Right lobe of liver (tissue), 6 donors: Measurements from ENCODE around the gene MMP3. TPM values are rescaled to one million over a fixed set of nuclear protein-coding genes. Genes with fewer than 3 reads are reported as not detected.

Source experiments
- ATAC-seq, 4 donors: fragments of 200-7000 bp; cut with Tn5 transposase; one replicate each; pipeline ENCODE4 v1.9.1; 2020; ENCODE audit warnings: mild to moderate bottlenecking in 4 of 4, moderate library complexity in 4 of 4
- DNase-seq, 3 donors: peaks; one replicate each; pipeline ENCODE4 v3.0.0-alpha.2; 2020
- H3K27ac ChIP-seq, 3 donors: fragments of 200-600 bp; one replicate each; pipeline ENCODE4 v1.8.0; 2022
- H3K27me3 ChIP-seq, 2 donors: fragments of 200-600 bp; one replicate each; pipeline ENCODE4 v1.8.0; 2022
- H3K36me3 ChIP-seq, 4 donors: fragments of 200-600 bp; sonication (generic) in 1 of 4; one replicate each; pipeline versions ENCODE4 v1.5.1 to v1.8.0; 2017 to 2022; ENCODE audit warnings: control low read depth in 1 of 4
- H3K4me1 ChIP-seq, 4 donors: fragments of 200-600 bp; sonication (generic) in 1 of 4; one replicate each; pipeline versions ENCODE4 v1.5.1 to v1.8.0; 2017 to 2022; ENCODE audit warnings: control low read depth in 1 of 4
- H3K4me3 ChIP-seq, 3 donors: fragments of 200-600 bp; one replicate each; pipeline ENCODE4 v1.8.0; 2022
- H3K9me3 ChIP-seq, 4 donors: fragments of 200-600 bp; sonication (generic) in 1 of 4; one replicate each; pipeline versions ENCODE4 v1.5.1 to v1.8.0; 2017 to 2022; ENCODE audit warnings: control low read depth in 1 of 4
- POLR2A ChIP-seq: fragments of 450-650 bp; IDR thresholded peaks from one replicate; pipeline ENCODE4 v1.6.1; 2017; ENCODE audit warnings: antibody characterized with exemption, mild to moderate bottlenecking
- WGBS: methylation state at CpG from one replicate; pipeline ENCODE4 v1.1.6; 2018; ENCODE audit warnings: low coverage, low lambda C conversion rate; ENCODE audit not compliant: insufficient coverage; ENCODE audit errors: missing lambda C conversion rate; 5-methylcytosine and 5-hydroxymethylcytosine counted together
- intact Hi-C, 2 donors: fragments of 100-400 bp; cut with DNase I; formaldehyde crosslinking; loops; one replicate each; pipeline versions ENCODE4 v1.11.2 to v1.14.1; 2022
- total RNA-seq, 6 experiments: library from RNA; depleted of rRNA in 2 of 6; stranded (reverse); fragments of >200 nt in 2 of 6; fragmentation: NEBNext Ultra II Directional in 3 of 6; extraction: Animal tissue kit (Norgen Biotek cat#: 25700) in 3 of 6; gene quantifications; one replicate each; pipeline versions ENCODE4 v1.1.0 to v1.2.4, GENCODE V29; 2016 to 2023
- TF ChIP-seq, protein P1 (sequence below), 4 donors: fragments of 200-600 bp in 3 of 4; fragments of 450-650 bp in 1 of 4; IDR thresholded peaks; one replicate each; pipeline versions ENCODE4 v1.5.1 to v1.8.0; 2016 to 2022; ENCODE audit warnings: antibody characterized with exemption in 4 of 4, mild to moderate bottlenecking in 2 of 4
- donor health status: DM: no; HTN: yes; CAD: no.
- donor health status: DM: no; HTN: no; CAD: no.
- donor health status: DM: no; HTN: no; CAD: no.
- donor health status: DM: no; HTN: yes; CAD: no.
- donor health status: DM: no; HTN: yes; CAD: no.

MMP3 gene
- total RNA-seq, 6 experiments from 2014 or later = not detected

DNA sequence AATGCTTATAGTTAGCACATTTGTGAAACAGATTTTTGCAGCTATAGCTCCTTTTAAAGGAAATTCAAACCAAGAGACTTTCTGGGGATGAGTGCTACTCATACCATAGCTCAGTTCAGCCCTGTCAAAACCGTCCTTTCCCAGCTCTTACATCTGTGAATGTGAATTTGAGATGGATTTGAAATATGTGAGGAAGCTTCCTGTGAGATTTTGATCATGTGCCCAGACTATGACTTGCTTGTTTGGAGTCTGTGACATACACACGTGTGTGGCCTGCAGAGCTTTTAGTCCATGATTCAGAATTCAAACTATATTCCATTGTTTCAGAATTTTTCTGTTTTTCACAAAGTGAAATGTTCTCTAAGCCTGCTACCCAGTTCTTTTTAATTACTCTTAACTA, 41.1 kb downstream of the MMP3 start:
- Histone ChIP-seq H3K4me1 (no peaks in the 10 kb centered on the region), H3K9me3 (no peaks in the 10 kb centered on the region), H3K4me3 (no peak overlapping the region), H3K36me3 (no peaks in the 10 kb centered on the region), H3K27ac (no peak overlapping the region), H3K27me3 (no peaks in the 10 kb centered on the region)
- intact Hi-C loops = no loop called here
- ATAC-seq (no peak), DNase-seq (no peak)
- WGBS = 19% methylated on average over 2 of the region's 2 CpGs
- TF ChIP-seq, protein P1, sequence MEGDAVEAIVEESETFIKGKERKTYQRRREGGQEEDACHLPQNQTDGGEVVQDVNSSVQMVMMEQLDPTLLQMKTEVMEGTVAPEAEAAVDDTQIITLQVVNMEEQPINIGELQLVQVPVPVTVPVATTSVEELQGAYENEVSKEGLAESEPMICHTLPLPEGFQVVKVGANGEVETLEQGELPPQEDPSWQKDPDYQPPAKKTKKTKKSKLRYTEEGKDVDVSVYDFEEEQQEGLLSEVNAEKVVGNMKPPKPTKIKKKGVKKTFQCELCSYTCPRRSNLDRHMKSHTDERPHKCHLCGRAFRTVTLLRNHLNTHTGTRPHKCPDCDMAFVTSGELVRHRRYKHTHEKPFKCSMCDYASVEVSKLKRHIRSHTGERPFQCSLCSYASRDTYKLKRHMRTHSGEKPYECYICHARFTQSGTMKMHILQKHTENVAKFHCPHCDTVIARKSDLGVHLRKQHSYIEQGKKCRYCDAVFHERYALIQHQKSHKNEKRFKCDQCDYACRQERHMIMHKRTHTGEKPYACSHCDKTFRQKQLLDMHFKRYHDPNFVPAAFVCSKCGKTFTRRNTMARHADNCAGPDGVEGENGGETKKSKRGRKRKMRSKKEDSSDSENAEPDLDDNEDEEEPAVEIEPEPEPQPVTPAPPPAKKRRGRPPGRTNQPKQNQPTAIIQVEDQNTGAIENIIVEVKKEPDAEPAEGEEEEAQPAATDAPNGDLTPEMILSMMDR (IDR thresholded peaks at IDR 0.05) = no peak
- no peak for TF ChIP-seq POLR2A

DNA sequence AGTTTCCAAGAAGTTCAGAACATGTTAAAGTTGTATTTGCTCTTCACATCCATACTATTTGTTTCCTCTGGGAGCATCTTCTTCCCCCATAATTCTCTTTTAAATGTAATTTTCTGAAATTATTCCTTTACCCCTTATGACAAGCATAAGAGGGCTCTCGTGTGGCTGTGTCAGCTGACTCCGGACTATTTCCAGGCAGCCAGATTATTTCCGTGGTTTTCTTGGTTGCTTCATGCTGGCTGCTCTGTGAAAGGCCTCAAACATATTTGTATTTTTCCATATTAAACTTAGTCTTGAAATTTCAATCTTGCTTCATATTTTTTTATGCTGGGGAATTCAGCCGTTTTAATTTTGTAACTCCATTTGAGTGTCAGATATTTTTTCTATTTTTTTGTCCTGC, 42.6 kb downstream of the MMP3 start:
- 52% methylated on average over 4 of the region's 4 CpGs for WGBS
- Histone ChIP-seq H3K36me3 (no peaks in the 10 kb centered on the region), H3K27ac (no peak overlapping the region), H3K27me3 (no peaks in the 10 kb centered on the region), H3K4me3 (no peak overlapping the region), H3K9me3 (no peaks in the 10 kb centered on the region), H3K4me1 (no peaks in the 10 kb centered on the region)
- ATAC-seq (no peak), DNase-seq (no peak)
- intact Hi-C loops = no loop called here
- TF ChIP-seq, protein P1 (IDR thresholded peaks at IDR 0.05) = no peak
- TF ChIP-seq POLR2A = no peak

DNA sequence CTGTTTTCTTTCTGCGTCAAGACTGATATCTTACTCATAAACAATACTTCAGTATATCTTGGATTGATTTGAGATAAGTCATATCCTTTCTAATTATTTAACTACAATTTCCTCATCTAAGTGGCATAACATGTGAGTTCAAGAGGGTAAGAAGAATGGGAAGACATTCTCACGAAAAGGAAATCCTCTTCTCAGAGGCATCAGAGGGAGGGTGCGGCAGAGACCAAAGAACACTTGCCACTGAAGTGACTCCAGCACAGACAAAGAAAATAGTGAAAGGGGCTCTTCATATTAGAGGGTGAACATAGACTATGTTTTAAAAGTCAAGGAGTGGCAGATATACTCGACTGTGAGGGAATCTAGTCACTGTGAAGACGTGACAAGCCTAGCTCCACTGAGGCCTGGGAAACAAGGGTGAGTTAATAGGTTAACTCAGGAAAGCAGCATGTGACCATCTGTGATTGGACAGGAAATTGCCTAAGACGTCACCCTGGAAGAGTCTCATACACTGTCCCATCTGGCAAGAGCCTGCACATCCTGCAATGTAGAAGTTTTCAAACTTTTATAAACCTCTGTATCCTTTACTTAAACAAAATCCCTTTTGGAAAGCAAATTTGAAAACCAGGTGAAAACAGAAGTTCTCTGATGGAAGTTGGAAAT, 43.6 kb downstream of the MMP3 start:
- Histone ChIP-seq H3K4me1 (no peaks in the 10 kb centered on the region), H3K9me3 (no peaks in the 10 kb centered on the region), H3K36me3 (no peaks in the 10 kb centered on the region), H3K27me3 (no peaks in the 10 kb centered on the region), H3K4me3 (no peak overlapping the region), H3K27ac (no peak overlapping the region)
- peak in 2 of 4 donors; percentile 45 to 53 for ATAC-seq
- intact Hi-C loops = no loop called here
- DNase-seq = no peak
- WGBS = 37% methylated on average over 6 of the region's 6 CpGs
- TF ChIP-seq POLR2A = no peak
- TF ChIP-seq, protein P1 (IDR thresholded peaks at IDR 0.05) = no peak

DNA sequence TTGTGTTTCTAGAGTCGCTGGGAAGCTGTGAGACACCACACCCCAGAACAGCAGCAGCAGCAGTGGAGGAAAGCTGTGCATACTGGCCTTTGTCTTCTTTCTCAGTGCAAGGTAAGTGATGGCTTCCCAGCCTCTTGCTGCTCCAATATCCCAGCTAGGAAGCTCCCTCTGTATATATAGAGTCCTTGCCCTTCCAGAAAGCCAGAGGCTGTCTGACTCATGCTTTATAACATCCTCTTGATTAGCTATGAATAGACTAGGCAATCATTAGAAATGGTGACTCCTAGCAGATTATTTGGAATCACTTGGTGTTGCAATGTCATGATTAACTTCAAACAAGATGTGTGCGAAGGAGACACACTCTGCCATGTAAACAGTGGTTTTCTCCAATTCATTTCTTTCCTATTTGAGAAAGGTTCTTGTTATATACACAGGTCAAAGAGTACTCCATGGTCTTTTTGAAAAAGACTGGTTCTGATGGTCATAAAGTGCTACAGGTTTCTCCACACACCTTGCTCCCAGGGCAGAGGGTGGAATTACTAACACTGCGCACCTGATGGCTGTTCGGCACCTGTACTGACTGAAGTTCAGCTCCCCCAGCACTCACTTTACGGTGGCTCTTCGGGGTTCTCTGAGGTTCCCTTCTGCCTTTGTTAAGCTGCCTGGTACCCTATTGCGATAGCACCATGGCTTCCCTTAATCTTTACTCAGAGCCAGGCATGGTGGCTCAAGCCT, 45.2 kb downstream of the MMP3 start, which contains the start of gene MMP1:
TSS of gene MMP1 (minus strand) at position 149 of the 735 bp plus-strand sequence. CDS start at position 81, 68 bp downstream.
- intact Hi-C loops = no loop called here
- no peaks in the 10 kb centered on the region for H3K36me3 ChIP-seq
- DNase-seq (no peak), ATAC-seq (peak in 1 of 4 donors; percentile 14)
- no peak for TF ChIP-seq POLR2A
- TF ChIP-seq, protein P1 (IDR thresholded peaks at IDR 0.05) = no peak
- no peaks in the 10 kb centered on the region for H3K9me3 ChIP-seq
- H3K4me3 ChIP-seq = no peak within 1 kb of the TSS
- WGBS = 48% methylated on average over 3 of the region's 7 CpGs
- no peaks in the 10 kb centered on the region for H3K27me3 ChIP-seq
- H3K27ac ChIP-seq = no peak within 1 kb of the TSS
- no peaks in the 10 kb centered on the region for H3K4me1 ChIP-seq
